Endothelial cell of umbilical vein (primary cell): ENCODE measurements around the gene LRRC3C. TPM values are rescaled to one million over a fixed set of nuclear protein-coding genes. Genes with fewer than 3 reads are reported as not detected.

ENCODE experiments used
- BruUV-seq: library from RNA; stranded (reverse); fragments of 400-500 nt; replicated peaks from 2 replicates; lab custom pipeline; 2021; lab: Mats Ljungman, UMichigan
- CTCF ChIA-PET: fragments of 300-600, 350-600 bp; sonication (Branson Sonifier 250); formaldehyde crosslinking; loops from one replicate; lab custom pipeline; 2021; ENCODE audit warnings: antibody characterized with exemption, inconsistent platforms; lab: Charles Lee
- POLR2A ChIA-PET: fragments of 300-600, 350-600 bp; sonication (Branson Sonifier 250); formaldehyde crosslinking; loops from one replicate; lab custom pipeline; 2021; ENCODE audit warnings: antibody characterized with exemption, inconsistent platforms; lab: Charles Lee
- DNase-seq: peaks from one replicate; pipeline ENCODE4 v3.0.0-alpha.2; 2011; ENCODE audit warnings: low read depth, low spot score
- FAIRE-seq: peaks from 2 replicates; lab custom pipeline; 2011; peaks lifted over from hg19 to GRCh38; lab: Jason Lieb, UNC
- H2AFZ ChIP-seq: 2 replicates; pipeline ENCODE4 v1.6.0; 2012; ENCODE audit warnings: low read depth, low read length, control low read depth, inconsistent platforms
- H3K27ac ChIP-seq: 2 replicates; pipeline ENCODE4 v1.5.1; 2011; ENCODE audit warnings: low read depth, mild to moderate bottlenecking, control low read depth, low read length, moderate library complexity; ENCODE audit not compliant: insufficient read depth
- H3K27me3 ChIP-seq, 2 experiments: 2 replicates each; pipeline versions ENCODE4 v1.6.0 to v1.6.1; 2011; ENCODE audit warnings: low read length in 2 of 2, mixed read lengths in 1 of 2; ENCODE audit not compliant: control insufficient read depth in 2 of 2, insufficient read depth in 2 of 2
- H3K36me3 ChIP-seq, 2 experiments: 2 replicates in 1 of 2; 3 replicates in 1 of 2; pipeline ENCODE4 v1.5.1; 2011; ENCODE audit warnings: low read length in 2 of 2, mild to moderate bottlenecking in 1 of 2, moderate library complexity in 1 of 2; ENCODE audit not compliant: control insufficient read depth in 2 of 2, insufficient read depth in 2 of 2; ENCODE audit errors: extremely low read depth in 1 of 2
- H3K4me1 ChIP-seq: 3 replicates; pipeline ENCODE4 v1.5.1; 2011; ENCODE audit warnings: mild to moderate bottlenecking, low read length; ENCODE audit not compliant: control insufficient read depth, insufficient read depth; ENCODE audit errors: extremely low read depth
- H3K4me2 ChIP-seq: 2 replicates; pipeline ENCODE4 v1.6.1; 2011; ENCODE audit warnings: low read length, control low read depth, mixed read lengths; ENCODE audit not compliant: insufficient read depth
- H3K4me3 ChIP-seq, 3 experiments: fragments of 200-600 bp in 1 of 3; sonication (generic), shearing (Covaris generic) in 1 of 3; replicated peaks in 1 of 3; 2 replicates each; pipeline ENCODE4 v1.5.1; 2011 to 2016; ENCODE audit warnings: control low read depth in 3 of 3, low read length in 3 of 3, mild to moderate bottlenecking in 2 of 3, inconsistent platforms in 1 of 3, low read depth in 1 of 3, moderate library complexity in 1 of 3; ENCODE audit not compliant: insufficient read depth in 1 of 3
- H3K79me2 ChIP-seq: 2 replicates; pipeline ENCODE4 v1.6.0; 2012; ENCODE audit warnings: low read length, inconsistent platforms; ENCODE audit not compliant: control insufficient read depth, insufficient read depth
- H3K9ac ChIP-seq: replicated peaks from 2 replicates; pipeline ENCODE3; 2011; ENCODE audit warnings: low read length, control low read depth; ENCODE audit not compliant: insufficient read depth; ENCODE audit errors: extremely low read depth
- H3K9me1 ChIP-seq: replicated peaks from 3 replicates; pipeline ENCODE4 v1.6.0; 2011; ENCODE audit warnings: mild to moderate bottlenecking, low read length; ENCODE audit not compliant: control insufficient read depth, insufficient read depth; ENCODE audit errors: extremely low read depth
- H3K9me3 ChIP-seq: replicated peaks from 2 replicates; pipeline ENCODE4 v1.5.1; 2012; ENCODE audit warnings: low read length, inconsistent platforms; ENCODE audit not compliant: control insufficient read depth, insufficient read depth
- H4K20me1 ChIP-seq: replicated peaks from 2 replicates; pipeline ENCODE3; 2011; ENCODE audit warnings: mild to moderate bottlenecking, low read length; ENCODE audit not compliant: control insufficient read depth, insufficient read depth; ENCODE audit errors: extremely low read depth
- EZH2 ChIP-seq: IDR thresholded peaks from 2 replicates; pipeline ENCODE4 v1.6.1; 2012; ENCODE audit warnings: borderline replicate concordance, low read depth, mild to moderate bottlenecking, moderate library complexity, low read length, inconsistent platforms; ENCODE audit not compliant: severe bottlenecking
- FOS ChIP-seq: IDR thresholded peaks from 2 replicates; pipeline ENCODE4 v1.6.1; 2011; ENCODE audit warnings: mild to moderate bottlenecking, low read length, moderate library complexity, borderline replicate concordance; ENCODE audit not compliant: insufficient read depth
- GATA2 ChIP-seq: IDR thresholded peaks from 2 replicates; pipeline ENCODE4 v1.7.0; 2011; ENCODE audit warnings: low read depth, mild to moderate bottlenecking, moderate library complexity, mixed read lengths, low read length; ENCODE audit not compliant: insufficient read length, insufficient read depth
- JUN ChIP-seq: IDR thresholded peaks from 2 replicates; pipeline ENCODE4 v1.6.1; 2011; ENCODE audit warnings: borderline replicate concordance, low read depth; ENCODE audit not compliant: insufficient read length, insufficient read depth
- MYC ChIP-seq: IDR thresholded peaks from one replicate; pipeline ENCODE4 v1.6.1; 2011; ENCODE audit warnings: mild to moderate bottlenecking, low read depth, low read length
- POLR2A ChIP-seq: IDR thresholded peaks from 2 replicates; pipeline ENCODE4 v1.6.1; 2012; ENCODE audit warnings: low read depth, mild to moderate bottlenecking, control low read depth, low read length
- POLR2AphosphoS5 ChIP-seq: IDR thresholded peaks from 2 replicates; pipeline ENCODE4 v1.6.1; 2012; ENCODE audit warnings: low read depth, mild to moderate bottlenecking, control low read depth, low read length, moderate library complexity; ENCODE audit not compliant: insufficient read depth
- dilution Hi-C: fragments of 300-500 bp; cut with MboI; formaldehyde crosslinking; loops from one replicate; pipeline ENCODE4 v1.15.0; 2019; ENCODE audit warnings: low sequenced_read_pairs; ENCODE audit not compliant: extremely low pct_ligation_motif_present
- intact Hi-C: fragments of 100-400 bp; cut with micrococcal nuclease; formaldehyde crosslinking; loops from one replicate; pipeline ENCODE4 v1.10.0; 2022
- polyA plus RNA-seq, 4 experiments: library from polyadenylated mRNA; depleted of rRNA in 3 of 4; stranded (reverse) in 3 of 4; unstranded in 1 of 4; fragments of >200 nt; gene quantifications; 2 replicates each; pipeline versions ENCODE4 v1.2.1 to v1.2.3, GENCODE V29; 2011 to 2012; ENCODE audit warnings: missing spikeins in 1 of 4
- total RNA-seq: library from RNA; stranded (reverse); gene quantifications from 2 replicates; pipeline ENCODE4 v1.2.3, GENCODE V29; 2021
- TF ChIP-seq, protein P1 (sequence below), 2 donors: IDR thresholded peaks; 1 replicate in 1 of 2; 2 replicates in 1 of 2; pipeline ENCODE4 v1.5.1; 2011; ENCODE audit warnings: low read length in 2 of 2, mild to moderate bottlenecking in 2 of 2, moderate library complexity in 2 of 2, control low read depth in 1 of 2, inconsistent platforms in 1 of 2, low read depth in 1 of 2; ENCODE audit not compliant: insufficient read depth in 1 of 2; ENCODE audit errors: extremely low read depth in 1 of 2
- TF ChIP-seq, protein P2 (sequence below): IDR thresholded peaks from 2 replicates; pipeline ENCODE4 v1.6.1; 2011; ENCODE audit not compliant: insufficient read depth, insufficient read length

The LRRC3C gene
- total and polyA plus RNA-seq, 2 donors (not counting 3 experiments of a cell fraction or from before 2014, with no cell fraction given): not detected

DNA sequence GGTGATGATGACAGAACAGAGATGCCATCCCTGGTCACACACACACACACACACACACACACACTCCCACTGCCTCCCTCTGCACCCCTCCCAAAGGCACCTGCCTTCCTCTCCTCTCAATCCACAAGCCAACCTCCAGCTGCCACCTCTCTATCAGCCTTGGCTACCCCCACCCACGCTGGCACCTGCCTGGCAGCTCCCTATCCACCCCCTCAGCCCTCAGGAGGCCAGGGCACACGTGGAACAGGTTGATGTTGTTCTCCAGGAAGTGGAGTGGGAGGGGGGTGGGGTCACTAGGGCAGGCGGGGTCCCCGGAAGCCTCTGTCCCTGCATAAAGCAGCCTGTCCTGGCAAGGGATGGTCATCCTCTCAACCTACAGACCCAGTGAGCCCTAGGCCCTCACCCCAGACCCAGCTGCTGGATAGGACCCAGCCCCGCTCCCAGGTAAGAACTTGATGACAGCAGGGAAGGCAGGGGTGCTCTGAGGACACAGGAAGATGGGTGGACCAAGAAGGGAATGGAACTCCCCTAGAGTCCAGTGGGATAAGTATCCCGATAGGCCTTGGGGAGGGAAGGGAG, 35.2 kb downstream of the LRRC3C start, which contains the start of gene GSDMA:
GSDMA (plus strand) TSS at position 363 of the 579 bp plus-strand sequence. CDS start 2,684 bp downstream, outside the sequence.
- Histone ChIP-seq H3K9me3 (no peaks in the 10 kb centered on the region), H3K27ac (no peak within 1 kb of the TSS), H4K20me1 (no peaks in the 10 kb centered on the region), H3K4me2 (no peak within 1 kb of the TSS), H3K27me3 (peaks cover 0 to 4% of the 10 kb centered on the region in 2 experiments), H2AFZ (no peak within 1 kb of the TSS), H3K4me1 (no peaks in the 10 kb centered on the region), H3K36me3 (no peaks in the 10 kb centered on the region), H3K4me3 (no peak within 1 kb of the TSS), H3K9me1 (no peaks in the 10 kb centered on the region), H3K9ac (no peak within 1 kb of the TSS), H3K79me2 (no peaks in the 10 kb centered on the region)
- ChIA-PET POLR2A (no interaction called here), CTCF (no interaction called here)
- intact Hi-C loops: no loop called here
- TF ChIP-seq GATA2 (no peak), EZH2 (no peak), POLR2AphosphoS5 (no peak), MYC (no peak), POLR2A (no peak), JUN (no peak), FOS (no peak)
- TF ChIP-seq, protein P1, sequence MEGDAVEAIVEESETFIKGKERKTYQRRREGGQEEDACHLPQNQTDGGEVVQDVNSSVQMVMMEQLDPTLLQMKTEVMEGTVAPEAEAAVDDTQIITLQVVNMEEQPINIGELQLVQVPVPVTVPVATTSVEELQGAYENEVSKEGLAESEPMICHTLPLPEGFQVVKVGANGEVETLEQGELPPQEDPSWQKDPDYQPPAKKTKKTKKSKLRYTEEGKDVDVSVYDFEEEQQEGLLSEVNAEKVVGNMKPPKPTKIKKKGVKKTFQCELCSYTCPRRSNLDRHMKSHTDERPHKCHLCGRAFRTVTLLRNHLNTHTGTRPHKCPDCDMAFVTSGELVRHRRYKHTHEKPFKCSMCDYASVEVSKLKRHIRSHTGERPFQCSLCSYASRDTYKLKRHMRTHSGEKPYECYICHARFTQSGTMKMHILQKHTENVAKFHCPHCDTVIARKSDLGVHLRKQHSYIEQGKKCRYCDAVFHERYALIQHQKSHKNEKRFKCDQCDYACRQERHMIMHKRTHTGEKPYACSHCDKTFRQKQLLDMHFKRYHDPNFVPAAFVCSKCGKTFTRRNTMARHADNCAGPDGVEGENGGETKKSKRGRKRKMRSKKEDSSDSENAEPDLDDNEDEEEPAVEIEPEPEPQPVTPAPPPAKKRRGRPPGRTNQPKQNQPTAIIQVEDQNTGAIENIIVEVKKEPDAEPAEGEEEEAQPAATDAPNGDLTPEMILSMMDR (IDR thresholded peaks at IDR 0.05; ENCODE audit: extremely low read depth in 1 of 2, insufficient read depth in 1 of 2, low read depth in 1 of 2, low read length in 2 of 2): no peak
- TF ChIP-seq, protein P2, sequence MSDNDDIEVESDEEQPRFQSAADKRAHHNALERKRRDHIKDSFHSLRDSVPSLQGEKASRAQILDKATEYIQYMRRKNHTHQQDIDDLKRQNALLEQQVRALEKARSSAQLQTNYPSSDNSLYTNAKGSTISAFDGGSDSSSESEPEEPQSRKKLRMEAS: no peak
- BruUV-seq: no TSS peak
- no peak for DNase-seq
- dilution Hi-C loops: no loop called here
- FAIRE-seq: no peak
